Measurements from ENCODE around the gene TMEM187. TPM values are rescaled to one million over a fixed set of nuclear protein-coding genes. Genes with fewer than 3 reads are reported as not detected.

Gene TMEM187
- total and polyA plus RNA-seq, 11 donors, result 3.2 to 11.4 (median 7.2) TPM

DNA sequence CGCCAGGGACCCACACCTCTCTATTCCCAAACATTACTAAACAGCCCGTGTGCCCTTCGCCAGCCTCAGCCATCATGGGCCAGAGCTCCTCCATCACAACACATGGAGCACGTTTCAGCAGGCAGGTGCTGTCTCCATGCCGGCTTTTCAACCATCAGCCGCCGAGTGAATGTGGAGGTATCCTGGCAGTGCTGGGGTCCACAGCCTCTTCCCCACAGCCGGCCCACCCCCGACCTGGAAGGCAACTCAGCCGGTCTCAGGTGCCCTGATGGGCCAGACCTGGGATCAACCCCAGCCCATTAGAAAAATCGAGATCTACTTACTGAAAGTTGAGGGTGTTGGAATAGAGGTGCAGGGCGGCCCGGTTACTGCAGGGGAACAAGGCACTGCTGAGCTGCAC is 40.8 kb upstream of the TMEM187 start:
- Histone ChIP-seq H3K36me3 (peaks cover 0 to 41% (median 19%) of the 10 kb centered on the region in 9 donors), H3K27me3 (no peaks in the 10 kb centered on the region), H3K4me1 (peaks cover 0 to 50% (median 15%) of the 10 kb centered on the region in 12 donors), H3K27ac (no peak overlapping the region), H3K4me3 (no peak overlapping the region), H3K9me3 (no peaks in the 10 kb centered on the region)
- TF ChIP-seq CTCF (IDR thresholded peaks at IDR 0.05) (no peak), POLR2A (IDR thresholded peaks at IDR 0.05) (no peak)
- no peak for DNase-seq
- 86 to 95% (median 94%) methylated on average over 13 of the region's 13 CpGs for WGBS, 4 donors
- ATAC-seq, result no peak
- intact Hi-C loops (cut with DNase I), result no loop called here

DNA sequence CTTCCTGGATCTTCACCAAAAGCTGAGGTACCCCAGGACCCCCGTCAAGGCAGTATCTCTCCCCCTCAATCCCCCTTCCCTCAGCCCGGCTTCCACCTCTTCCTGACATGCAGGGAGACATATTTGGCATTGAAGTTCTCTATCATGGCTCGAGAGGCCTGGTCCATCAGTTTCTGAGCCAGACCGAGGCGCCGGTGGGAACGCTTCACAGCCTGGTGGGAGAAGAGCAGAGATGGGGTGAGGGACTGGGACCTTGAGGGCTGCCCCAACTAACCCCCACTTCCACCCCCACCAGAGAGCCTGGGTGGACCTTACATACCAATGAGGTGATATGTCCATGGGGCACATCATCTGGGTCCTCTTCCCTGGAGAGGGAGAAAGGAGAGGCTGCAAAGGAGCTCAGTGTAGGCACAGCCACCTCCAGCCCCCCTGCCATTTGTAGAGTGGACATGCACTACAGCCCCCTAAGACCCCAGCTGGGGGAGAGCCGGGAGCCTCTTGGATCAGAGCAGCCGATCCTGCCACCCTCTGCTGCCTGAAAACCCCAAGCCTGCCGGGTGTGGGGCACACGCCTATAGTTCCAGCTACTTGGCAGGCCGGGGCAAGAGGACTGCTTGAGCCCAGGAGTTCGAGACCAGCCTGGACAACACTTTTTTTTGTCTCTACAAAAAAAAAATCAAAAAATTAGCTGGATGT is 40.2 kb upstream of the TMEM187 start:
- H3K4me3 ChIP-seq, result no peak overlapping the region
- ATAC-seq, result no peak

DNA sequence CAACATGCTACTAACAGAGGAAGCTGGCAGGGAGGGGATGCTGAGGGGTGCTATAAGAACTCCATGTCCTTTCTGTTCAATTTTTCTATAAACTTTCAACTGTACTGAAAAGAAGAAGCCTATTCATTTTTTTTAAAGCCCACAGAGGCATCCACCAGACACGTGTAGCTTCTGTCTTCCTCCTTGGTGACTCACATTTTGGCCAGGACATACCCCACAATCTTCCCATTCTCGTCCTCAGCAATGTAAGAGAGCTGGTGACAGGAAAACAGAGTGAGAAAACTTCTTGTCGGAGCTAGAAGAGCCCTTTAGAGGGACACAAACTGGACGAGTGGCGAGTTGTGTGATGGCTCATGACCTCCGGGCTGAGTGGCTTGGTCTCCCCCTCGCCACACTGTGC is 38.8 kb upstream of the TMEM187 start:
- Histone ChIP-seq H3K27ac (peak overlapping the region in 6 of 12 donors; percentile 61 to 82 (median 70)), H3K9me3 (no peaks in the 10 kb centered on the region), H3K4me3 (peak overlapping the region in 11 of 12 donors; percentile 51 to 97 (median 75)), H3K4me1 (peaks cover 0 to 34% (median 8%) of the 10 kb centered on the region in 12 donors), H3K36me3 (peaks cover 0 to 41% (median 19%) of the 10 kb centered on the region in 9 donors), H3K27me3 (no peaks in the 10 kb centered on the region)
- intact Hi-C loops (cut with DNase I), result no loop called here
- TF ChIP-seq CTCF (IDR thresholded peaks at IDR 0.05) (no peak), POLR2A (IDR thresholded peaks at IDR 0.05) (no peak)
- no peak for ATAC-seq
- DNase-seq, result no peak
- WGBS, 4 donors, result 29 to 51% (median 38%) methylated on average over 7 of the region's 7 CpGs

More for the DNA sequence above, 40.2 kb upstream of the TMEM187 start:
- 84 to 94% (median 92%) methylated on average over 12 to 13 of the region's 13 CpGs for WGBS, 4 donors
- no peaks in the 10 kb centered on the region for H3K27me3 ChIP-seq
- peaks cover 0 to 44% (median 11%) of the 10 kb centered on the region in 12 donors for H3K4me1 ChIP-seq
- H3K36me3 ChIP-seq, result peaks cover 0 to 41% (median 19%) of the 10 kb centered on the region in 9 donors
- H3K27ac ChIP-seq, result no peak overlapping the region
- TF ChIP-seq POLR2A (IDR thresholded peaks at IDR 0.05), result no peak
- no peak for TF ChIP-seq CTCF (IDR thresholded peaks at IDR 0.05)
- no peak for DNase-seq
- H3K9me3 ChIP-seq, result no peaks in the 10 kb centered on the region
- intact Hi-C loops (cut with DNase I), result no loop called here

- peaks cover 0 to 29% (median 5%) of the 10 kb centered on the region in 12 donors for H3K4me1 ChIP-seq
- intact Hi-C loops (cut with DNase I), result no loop called here
- TF ChIP-seq POLR2A (IDR thresholded peaks at IDR 0.05) (no peak), CTCF (IDR thresholded peaks at IDR 0.05) (no peak)
- DNase-seq, result no peak
- WGBS, 4 donors, result 3 to 54% (median 19%) methylated on average over 8 to 33 of the region's 33 CpGs
- no peaks in the 10 kb centered on the region for H3K27me3 ChIP-seq
- peak in 2 of 4 donors; percentile 2 to 10 for ATAC-seq
- H3K27ac ChIP-seq, result peak overlapping the region in 11 of 12 donors; percentile 61 to 82 (median 72)
- H3K4me3 ChIP-seq, result peak overlapping the region; percentile 43 to 97 (median 74)
- peaks cover 0 to 39% (median 19%) of the 10 kb centered on the region in 9 donors for H3K36me3 ChIP-seq
- H3K9me3 ChIP-seq, result no peaks in the 10 kb centered on the region
Measured at GRCh38 chrX:153934148-153934761, 38.3 kb upstream of the TMEM187 start.

Data from heart left ventricle (tissue), 16 donors.